ENCODE results near the gene IGF2BP2. TPM values are rescaled to one million over a fixed set of nuclear protein-coding genes. Genes with fewer than 3 reads are reported as not detected.
A peak's percentile ranks its signal among the peaks of the same experiment; 100 is the strongest.

Gene IGF2BP2
- total and polyA plus RNA-seq, 2 of the 13 experiments (the other 11 are each of a cell fraction or from before 2014, with no cell fraction given): 6.5 to 46.0 TPM

GRCh38 chr3:185701611-185702261 is 123.1 kb downstream of the IGF2BP2 start:
- Histone ChIP-seq H3K4me1 (ENCODE audit: insufficient read depth, low read length) (peaks cover 74% of the 10 kb centered on the region), H3K27ac (ENCODE audit: extremely low read length, insufficient read depth, low read length) (no peak overlapping the region), H3K36me3 (replicated peaks in 1 of 2; ENCODE audit: control insufficient read depth in 1 of 2, insufficient read depth in 2 of 2, low read length in 2 of 2) (peaks cover 0 to 4% of the 10 kb centered on the region in 2 experiments; a peak in 2 of 5 replicates), H3K9ac (ENCODE audit: insufficient read depth, low read depth, low read length) (no peak overlapping the region), H3K4me2 (ENCODE audit: low read depth, low read length) (no peak overlapping the region), H3K79me2 (ENCODE audit: insufficient read depth, low read length) (peaks cover 87% of the 10 kb centered on the region), H4K20me1 (ENCODE audit: insufficient read depth, low read length) (peaks cover 80% of the 10 kb centered on the region), H3K9me3 (ENCODE audit: low read length) (no peaks in the 10 kb centered on the region), H3K27me3 (ENCODE audit: control insufficient read depth in 1 of 2, insufficient read depth in 2 of 2, low read length in 2 of 2) (no peaks in the 10 kb centered on the region), H2AFZ (ENCODE audit: low read length) (no peak overlapping the region), H3K4me3 (replicated peaks in 1 of 3; ENCODE audit: insufficient read depth in 1 of 3, low read depth in 2 of 3, low read length in 3 of 3) (no peak overlapping the region)
- TF ChIP-seq ZEB1 (IDR thresholded peaks at IDR 0.05; ENCODE audit: insufficient replicate concordance, low read depth): no peak
- TF ChIP-seq FOXA1 (IDR thresholded peaks at IDR 0.05): no peak
- 0 out of 2 replicates have a peak, but pooled peaks have one; percentile 20 for TF ChIP-seq FOXA1 (CRISPR knock-in tag; IDR thresholded peaks at IDR 0.05)
- no peak for TF ChIP-seq TGIF2 (CRISPR knock-in tag; IDR thresholded peaks at IDR 0.05)
- TF ChIP-seq EHMT2 (IDR thresholded peaks at IDR 0.05; ENCODE audit: borderline replicate concordance, low read depth, low read length): no peak
- BruUV-seq (replicated peaks): no TSS peak
- ChIA-PET CTCF (ENCODE audit: low intra/inter-chr PET ratio, low total read pairs) (no interaction called here), POLR2A (no interaction called here)
- WGBS (ENCODE audit: low lambda C conversion rate): 69% methylated on average over 10 of the region's 10 CpGs
- FAIRE-seq (no peak), DNase-seq (ENCODE audit: low spot score) (no peak), ATAC-seq (peak; percentile 34)
- in situ Hi-C loops (cut with HindIII; ENCODE audit: extremely low pct_ligation_motif_present, low pct_unique_long_range_greater_than_20kb): no loop called here
- intact Hi-C loops (cut with micrococcal nuclease; ENCODE audit: unreplicated experiment): no loop called here

- Histone ChIP-seq H3K27ac (ENCODE audit: extremely low read length, insufficient read depth, low read length) (no peak overlapping the region), H3K9ac (ENCODE audit: insufficient read depth, low read depth, low read length) (no peak overlapping the region), H3K79me2 (ENCODE audit: insufficient read depth, low read length) (peaks cover 79% of the 10 kb centered on the region), H2AFZ (ENCODE audit: low read length) (no peak overlapping the region), H4K20me1 (ENCODE audit: insufficient read depth, low read length) (peaks cover 69% of the 10 kb centered on the region), H3K4me2 (ENCODE audit: low read depth, low read length) (no peak overlapping the region), H3K4me1 (ENCODE audit: insufficient read depth, low read length) (peaks cover 70% of the 10 kb centered on the region), H3K27me3 (ENCODE audit: control insufficient read depth in 1 of 2, insufficient read depth in 2 of 2, low read length in 2 of 2) (no peaks in the 10 kb centered on the region), H3K9me3 (ENCODE audit: low read length) (no peaks in the 10 kb centered on the region), H3K36me3 (replicated peaks in 1 of 2; ENCODE audit: control insufficient read depth in 1 of 2, insufficient read depth in 2 of 2, low read length in 2 of 2) (peaks cover 0 to 16% of the 10 kb centered on the region in 2 experiments; a peak in 4 of 5 replicates), H3K4me3 (replicated peaks in 1 of 3; ENCODE audit: insufficient read depth in 1 of 3, low read depth in 2 of 3, low read length in 3 of 3) (no peak overlapping the region)
- DNase-seq (ENCODE audit: low spot score) (no peak), ATAC-seq (no peak), FAIRE-seq (no peak)
- intact Hi-C loops (cut with micrococcal nuclease; ENCODE audit: unreplicated experiment): no loop called here
- CTCF ChIA-PET (ENCODE audit: low intra/inter-chr PET ratio, low total read pairs): no interaction called here
- in situ Hi-C loops (cut with HindIII; ENCODE audit: extremely low pct_ligation_motif_present, low pct_unique_long_range_greater_than_20kb): no loop called here
- BruUV-seq (replicated peaks): no TSS peak
- POLR2A ChIA-PET: no interaction called here
- 99% methylated on average over 2 of the region's 2 CpGs for WGBS (ENCODE audit: low lambda C conversion rate)
- TF ChIP-seq SCMH1 (CRISPR knock-in tag; IDR thresholded peaks at IDR 0.05; ENCODE audit: borderline replicate concordance): no peak
- no peak for TF ChIP-seq ZSCAN9 (CRISPR knock-in tag; IDR thresholded peaks at IDR 0.05; ENCODE audit: borderline replicate concordance)
- no peak for TF ChIP-seq ZZZ3 (CRISPR knock-in tag; IDR thresholded peaks at IDR 0.05; ENCODE audit: borderline replicate concordance)
- TF ChIP-seq ZNF205 (CRISPR knock-in tag; IDR thresholded peaks at IDR 0.05): no peak
- TF ChIP-seq ZNF713 (CRISPR knock-in tag; IDR thresholded peaks at IDR 0.05): no peak
- TF ChIP-seq AHDC1 (CRISPR knock-in tag; IDR thresholded peaks at IDR 0.05; ENCODE audit: borderline replicate concordance): no peak
- no peak for TF ChIP-seq ZNF598 (CRISPR knock-in tag; IDR thresholded peaks at IDR 0.05; ENCODE audit: borderline replicate concordance)
- TF ChIP-seq ZNF550 (CRISPR knock-in tag; IDR thresholded peaks at IDR 0.05; ENCODE audit: borderline replicate concordance): no peak
- TF ChIP-seq RAD51 (IDR thresholded peaks at IDR 0.05; ENCODE audit: borderline replicate concordance): no peak
- TF ChIP-seq HCFC1 (IDR thresholded peaks at IDR 0.05; ENCODE audit: low read depth, low read length): no peak
Measured at GRCh38 chr3:185699927-185700326, 124.9 kb downstream of the IGF2BP2 start.
